ENCODE data around the gene BHMT.

BHMT gene

GRCh38 chr5:79111387-79111959 is at the start of gene BHMT:
BHMT (plus strand) TSS chr5:79111809; CDS start chr5:79111886, 77 bp downstream.
- DNase-seq (ENCODE audit: low read depth in 2 of 2) = no peak

GRCh38 chr5:79062436-79062835 is 49.2 kb upstream of the BHMT start:
- DNase-seq (ENCODE audit: low read depth in 2 of 2) = no peak

- DNase-seq (ENCODE audit: low read depth in 2 of 2) = no peak
These were observed 41.9 kb upstream of the BHMT start, which contains the start of the genes BHMT2 and DMGDH for GRCh38 chr5:79069488-79070349. BHMT2 (plus strand) TSS chr5:79069767; CDS start chr5:79069783, 16 bp downstream. DMGDH (minus strand) TSS chr5:79069674; CDS start chr5:79069620, 54 bp downstream.

GRCh38 chr5:79070350-79070667 is 41.3 kb upstream of the BHMT start:
- DNase-seq (ENCODE audit: low read depth in 2 of 2) = no peak

GRCh38 chr5:79074641-79075040 is 37.0 kb upstream of the BHMT start:
- DNase-seq (ENCODE audit: low read depth in 2 of 2) = no peak

GRCh38 chr5:79075646-79076426 is 35.8 kb upstream of the BHMT start:
- no peak for DNase-seq (ENCODE audit: low read depth in 2 of 2)

- DNase-seq (ENCODE audit: low read depth in 2 of 2) = no peak
These were observed 34.8 kb upstream of the BHMT start for GRCh38 chr5:79076819-79077218.

- DNase-seq (ENCODE audit: low read depth in 2 of 2) = no peak
These were observed 33.8 kb upstream of the BHMT start for GRCh38 chr5:79077680-79078365.

GRCh38 chr5:79080804-79081203 is 30.8 kb upstream of the BHMT start:
- DNase-seq (ENCODE audit: low read depth in 2 of 2) = no peak

- no peak for DNase-seq (ENCODE audit: low read depth in 2 of 2)
These were observed 29.8 kb upstream of the BHMT start for GRCh38 chr5:79081779-79082178.

- no peak for DNase-seq (ENCODE audit: low read depth in 2 of 2)
These were observed 25.5 kb upstream of the BHMT start for GRCh38 chr5:79086116-79086515.

- DNase-seq (ENCODE audit: low read depth in 2 of 2) = no peak
These were observed 23.1 kb upstream of the BHMT start for GRCh38 chr5:79088507-79088906.

- no peak for DNase-seq (ENCODE audit: low read depth in 2 of 2)
These were observed 20.5 kb upstream of the BHMT start for GRCh38 chr5:79091064-79091463.

GRCh38 chr5:79093762-79094161 is 17.8 kb upstream of the BHMT start:
- DNase-seq (ENCODE audit: low read depth in 2 of 2) = no peak

GRCh38 chr5:79105868-79106267 is 5.7 kb upstream of the BHMT start:
- no peak for DNase-seq (ENCODE audit: low read depth in 2 of 2)

GRCh38 chr5:79107020-79107796 is 4.4 kb upstream of the BHMT start:
- no peak for DNase-seq (ENCODE audit: low read depth in 2 of 2)

GRCh38 chr5:79108086-79108485 is 3.5 kb upstream of the BHMT start:
- no peak for DNase-seq (ENCODE audit: low read depth in 2 of 2)

- no peak for DNase-seq (ENCODE audit: low read depth in 2 of 2)
These were observed 2.8 kb upstream of the BHMT start for GRCh38 chr5:79108792-79109191.

GRCh38 chr5:79109527-79110492 is 1.8 kb upstream of the BHMT start:
- DNase-seq (ENCODE audit: low read depth in 2 of 2) = peak; percentile 8 to 15

All from stimulated activated CD4-positive, alpha-beta T cell treated with anti-CD3 and anti-CD28 coated beads, Interleukin-4, amount 100 ng/mL, for 48 hours (primary cell).